Suprapubic skin (tissue), 4 donors: ENCODE measurements around the gene C17orf75. TPM values are rescaled to one million over a fixed set of nuclear protein-coding genes. Genes with fewer than 3 reads are reported as not detected.

Experiments
- DNase-seq, 2 donors: peaks; one replicate each; pipeline ENCODE4 v3.0.0-alpha.2; 2019; ENCODE audit warnings: low spot score in 2 of 2
- H3K27ac ChIP-seq: fragments of 200-600 bp; sonication (generic); one replicate; pipeline ENCODE4 v1.5.1; 2019
- H3K27me3 ChIP-seq: fragments of 200-600 bp; sonication (generic); one replicate; pipeline ENCODE4 v1.5.1; 2019
- H3K36me3 ChIP-seq: fragments of 200-600 bp; sonication (generic); one replicate; pipeline ENCODE4 v1.5.1; 2019
- H3K4me1 ChIP-seq: fragments of 200-600 bp; sonication (generic); one replicate; pipeline ENCODE4 v1.5.1; 2019
- H3K4me3 ChIP-seq: fragments of 200-600 bp; sonication (generic); one replicate; pipeline ENCODE4 v1.5.1; 2019; ENCODE audit warnings: mild to moderate bottlenecking
- H3K9me3 ChIP-seq: fragments of 200-600 bp; sonication (generic); one replicate; pipeline ENCODE4 v1.5.1; 2019
- EP300 ChIP-seq: sonication (generic); formaldehyde crosslinking; IDR thresholded peaks from one replicate; pipeline ENCODE4 v1.6.1; 2017; ENCODE audit warnings: antibody characterized with exemption
- POLR2A ChIP-seq, 2 donors: fragments of 450-650 bp; IDR thresholded peaks; one replicate each; pipeline ENCODE4 v1.6.1; 2017; ENCODE audit warnings: antibody characterized with exemption in 2 of 2, mild to moderate bottlenecking in 2 of 2, moderate library complexity in 2 of 2
- POLR2AphosphoS5 ChIP-seq, 3 donors: sonication (generic); formaldehyde crosslinking; IDR thresholded peaks; one replicate each; pipeline ENCODE4 v1.6.1; 2017; ENCODE audit warnings: antibody characterized with exemption in 3 of 3
- WGBS: methylation state at CpG from one replicate; pipeline ENCODE4 v1.1.5; 2018; 5-methylcytosine and 5-hydroxymethylcytosine counted together
- total RNA-seq, 4 donors: library from RNA; depleted of rRNA; stranded (reverse); fragments of >200 nt; gene quantifications; one replicate each; pipeline ENCODE4 v1.1.0, GENCODE V29; 2016
- TF ChIP-seq, protein P1 (sequence below), 2 donors: fragments of 200-600 bp in 1 of 2; fragments of 450-650 bp in 1 of 2; sonication (generic) in 1 of 2; IDR thresholded peaks; one replicate each; pipeline ENCODE4 v1.5.1; 2016 to 2019; ENCODE audit warnings: antibody characterized with exemption in 2 of 2, mild to moderate bottlenecking in 1 of 2, moderate library complexity in 1 of 2

Gene C17orf75
- total RNA-seq, 4 donors from 2014 or later: 4.1 to 12.4 (median 8.3) TPM

DNA sequence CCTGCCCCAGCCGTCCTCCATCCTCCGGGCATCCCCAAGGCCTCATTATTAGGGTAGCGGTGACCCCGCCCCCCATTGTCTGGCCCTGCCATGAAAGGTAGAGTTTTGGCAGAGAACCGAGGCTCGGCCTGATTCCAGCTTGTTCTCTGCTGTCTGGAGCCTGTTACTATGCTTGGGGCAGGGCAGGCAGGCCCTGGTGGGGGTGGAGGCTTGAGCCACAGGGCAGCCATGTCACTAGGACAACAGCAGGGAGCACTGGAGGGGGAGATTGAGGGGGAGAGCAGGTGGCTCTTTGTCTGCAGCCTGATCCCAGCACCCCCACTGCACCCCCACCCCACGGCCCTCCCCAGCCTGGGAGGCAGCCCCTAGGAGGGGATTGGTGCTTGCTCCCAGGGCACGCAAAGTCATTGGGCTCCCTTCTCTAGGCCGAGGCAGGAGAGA is 60.9 kb downstream of the C17orf75 start:
- no peaks in the 10 kb centered on the region for H3K9me3 ChIP-seq
- TF ChIP-seq POLR2AphosphoS5 (IDR thresholded peaks at IDR 0.05) (no peak), EP300 (no peak), POLR2A (IDR thresholded peaks at IDR 0.05) (no peak)
- TF ChIP-seq, protein P1, sequence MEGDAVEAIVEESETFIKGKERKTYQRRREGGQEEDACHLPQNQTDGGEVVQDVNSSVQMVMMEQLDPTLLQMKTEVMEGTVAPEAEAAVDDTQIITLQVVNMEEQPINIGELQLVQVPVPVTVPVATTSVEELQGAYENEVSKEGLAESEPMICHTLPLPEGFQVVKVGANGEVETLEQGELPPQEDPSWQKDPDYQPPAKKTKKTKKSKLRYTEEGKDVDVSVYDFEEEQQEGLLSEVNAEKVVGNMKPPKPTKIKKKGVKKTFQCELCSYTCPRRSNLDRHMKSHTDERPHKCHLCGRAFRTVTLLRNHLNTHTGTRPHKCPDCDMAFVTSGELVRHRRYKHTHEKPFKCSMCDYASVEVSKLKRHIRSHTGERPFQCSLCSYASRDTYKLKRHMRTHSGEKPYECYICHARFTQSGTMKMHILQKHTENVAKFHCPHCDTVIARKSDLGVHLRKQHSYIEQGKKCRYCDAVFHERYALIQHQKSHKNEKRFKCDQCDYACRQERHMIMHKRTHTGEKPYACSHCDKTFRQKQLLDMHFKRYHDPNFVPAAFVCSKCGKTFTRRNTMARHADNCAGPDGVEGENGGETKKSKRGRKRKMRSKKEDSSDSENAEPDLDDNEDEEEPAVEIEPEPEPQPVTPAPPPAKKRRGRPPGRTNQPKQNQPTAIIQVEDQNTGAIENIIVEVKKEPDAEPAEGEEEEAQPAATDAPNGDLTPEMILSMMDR (IDR thresholded peaks at IDR 0.05): no peak
- WGBS: 56% methylated on average over 4 of the region's 9 CpGs
- no peak overlapping the region for H3K27ac ChIP-seq
- no peak overlapping the region for H3K4me3 ChIP-seq
- no peaks in the 10 kb centered on the region for H3K4me1 ChIP-seq
- no peak for DNase-seq
- H3K27me3 ChIP-seq: peaks cover 4% of the 10 kb centered on the region
- H3K36me3 ChIP-seq: no peaks in the 10 kb centered on the region

- H3K27me3 ChIP-seq: peaks cover 6% of the 10 kb centered on the region
- no peaks in the 10 kb centered on the region for H3K9me3 ChIP-seq
- 72% methylated on average over 13 of the region's 21 CpGs for WGBS
- no peak overlapping the region for H3K4me3 ChIP-seq
- TF ChIP-seq POLR2AphosphoS5 (IDR thresholded peaks at IDR 0.05): no peak
- no peak for TF ChIP-seq EP300
- TF ChIP-seq POLR2A (IDR thresholded peaks at IDR 0.05): no peak
- TF ChIP-seq, protein P1 (IDR thresholded peaks at IDR 0.05): no peak
- no peaks in the 10 kb centered on the region for H3K36me3 ChIP-seq
- H3K4me1 ChIP-seq: no peaks in the 10 kb centered on the region
- no peak overlapping the region for H3K27ac ChIP-seq
- DNase-seq: no peak
Observed at GRCh38 chr17:32279891-32280716, 61.9 kb downstream of the C17orf75 start.

GRCh38 chr17:32278815-32279214 is 63.2 kb downstream of the C17orf75 start:
- H3K36me3 ChIP-seq: no peaks in the 10 kb centered on the region
- no peak overlapping the region for H3K27ac ChIP-seq
- no peaks in the 10 kb centered on the region for H3K9me3 ChIP-seq
- no peak for TF ChIP-seq POLR2A (IDR thresholded peaks at IDR 0.05)
- TF ChIP-seq, protein P1 (IDR thresholded peaks at IDR 0.05): no peak
- no peak for TF ChIP-seq POLR2AphosphoS5 (IDR thresholded peaks at IDR 0.05)
- TF ChIP-seq EP300: no peak
- H3K4me1 ChIP-seq: no peaks in the 10 kb centered on the region
- no peak for DNase-seq
- no peak overlapping the region for H3K4me3 ChIP-seq
- WGBS: 100% methylated on average over 2 of the region's 2 CpGs
- H3K27me3 ChIP-seq: peaks cover 11% of the 10 kb centered on the region

Other genes with a start within 250 kb of the C17orf75 start
- 100 to 1,000 TPM in 1 of 4 donors, 10 to 100 TPM in 3; 50.0 to 102 (median 61.4) TPM for gene RHOT1, start 199.7 kb downstream of the C17orf75 start, total RNA-seq
- gene RHBDL3, start 76.3 kb downstream of the C17orf75 start, total RNA-seq: 1 to 10 TPM in 1 of 4 donors, under 1 TPM in 2, not detected in 1; 0.31 to 1.7 (median 0.34) TPM
- gene ZNF207, start 8.0 kb upstream of the C17orf75 start, total RNA-seq: 100 to 1,000 TPM; 124 to 316 (median 141) TPM
- 10 to 100 TPM; 52.3 to 59.9 (median 57.7) TPM for gene PSMD11, start 102.3 kb upstream of the C17orf75 start, total RNA-seq
- gene CDK5R1, start 144.8 kb upstream of the C17orf75 start, total RNA-seq: 1 to 10 TPM; 3.5 to 6.9 (median 5.5) TPM